Mucosa of descending colon (tissue), 3 donors: ENCODE data around the gene THAP4. TPM values are rescaled to one million over a fixed set of nuclear protein-coding genes. Genes with fewer than 3 reads are reported as not detected.

ENCODE experiments used
- ATAC-seq: fragments of 200-7000 bp; cut with Tn5 transposase; one replicate; pipeline ENCODE4 v1.9.1; 2020; ENCODE audit warnings: mild to moderate bottlenecking, moderate library complexity
- DNase-seq, 3 donors: peaks; one replicate each; pipeline ENCODE4 v3.0.0-alpha.2; 2020
- H3K36me3 ChIP-seq: fragments of 200-600 bp; one replicate; pipeline ENCODE4 v1.8.0; 2021; ENCODE audit warnings: low read depth, mild to moderate bottlenecking
- H3K4me1 ChIP-seq: fragments of 200-600 bp; one replicate; pipeline ENCODE4 v1.8.0; 2021; ENCODE audit warnings: low read depth, mild to moderate bottlenecking
- H3K4me3 ChIP-seq: fragments of 200-600 bp; one replicate; pipeline ENCODE4 v1.8.0; 2021; ENCODE audit warnings: mild to moderate bottlenecking
- H3K9me3 ChIP-seq: fragments of 200-600 bp; one replicate; pipeline ENCODE4 v1.8.0; 2021; ENCODE audit warnings: mild to moderate bottlenecking
- intact Hi-C, 2 donors: fragments of 100-400 bp; cut with DNase I in 1 of 2; cut with micrococcal nuclease in 1 of 2; formaldehyde crosslinking; loops; one replicate each; pipeline versions ENCODE4 v1.11.0 to v1.11.1; 2022; cut with DNase I, micrococcal nuclease
- total RNA-seq, 3 donors: library from RNA; stranded (reverse); fragmentation: NEBNext Ultra II Directional in 2 of 3; extraction: Animal tissue kit (Norgen Biotek cat#: 25700) in 2 of 3; gene quantifications; one replicate each; pipeline versions ENCODE4 v1.2.1 to v1.2.4, GENCODE V29; 2021 to 2023
- TF ChIP-seq, protein P1 (sequence below): fragments of 200-600 bp; IDR thresholded peaks from one replicate; pipeline ENCODE4 v1.8.0; 2022; ENCODE audit warnings: antibody characterized with exemption, mild to moderate bottlenecking
- donor health status: DM: no; HTN: no; CAD: no; lungs with moderate emphysema.
- donor health status: DM: no; HTN: no; CAD: no.
- donor health status: DM: no; HTN: yes; CAD: no.

THAP4 gene
- total RNA-seq, 3 donors from 2014 or later, result 67.3 to 86.2 (median 68.8) TPM

- intact Hi-C loops, result no loop called here
- H3K36me3 ChIP-seq, result peaks cover 3% of the 10 kb centered on the region
- no peaks in the 10 kb centered on the region for H3K9me3 ChIP-seq
- no peak for ATAC-seq
- no peak for DNase-seq
- H3K4me1 ChIP-seq, result no peaks in the 10 kb centered on the region
- no peak overlapping the region for H3K4me3 ChIP-seq
- TF ChIP-seq, protein P1, sequence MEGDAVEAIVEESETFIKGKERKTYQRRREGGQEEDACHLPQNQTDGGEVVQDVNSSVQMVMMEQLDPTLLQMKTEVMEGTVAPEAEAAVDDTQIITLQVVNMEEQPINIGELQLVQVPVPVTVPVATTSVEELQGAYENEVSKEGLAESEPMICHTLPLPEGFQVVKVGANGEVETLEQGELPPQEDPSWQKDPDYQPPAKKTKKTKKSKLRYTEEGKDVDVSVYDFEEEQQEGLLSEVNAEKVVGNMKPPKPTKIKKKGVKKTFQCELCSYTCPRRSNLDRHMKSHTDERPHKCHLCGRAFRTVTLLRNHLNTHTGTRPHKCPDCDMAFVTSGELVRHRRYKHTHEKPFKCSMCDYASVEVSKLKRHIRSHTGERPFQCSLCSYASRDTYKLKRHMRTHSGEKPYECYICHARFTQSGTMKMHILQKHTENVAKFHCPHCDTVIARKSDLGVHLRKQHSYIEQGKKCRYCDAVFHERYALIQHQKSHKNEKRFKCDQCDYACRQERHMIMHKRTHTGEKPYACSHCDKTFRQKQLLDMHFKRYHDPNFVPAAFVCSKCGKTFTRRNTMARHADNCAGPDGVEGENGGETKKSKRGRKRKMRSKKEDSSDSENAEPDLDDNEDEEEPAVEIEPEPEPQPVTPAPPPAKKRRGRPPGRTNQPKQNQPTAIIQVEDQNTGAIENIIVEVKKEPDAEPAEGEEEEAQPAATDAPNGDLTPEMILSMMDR, result no peak
Measured at GRCh38 chr2:241654551-241654950, 17.6 kb upstream of the THAP4 start.

GRCh38 chr2:241653210-241653750 is 16.3 kb upstream of the THAP4 start:
- DNase-seq (no peak), ATAC-seq (no peak)
- Histone ChIP-seq H3K36me3 (peaks cover 3% of the 10 kb centered on the region), H3K4me3 (no peak overlapping the region), H3K9me3 (no peaks in the 10 kb centered on the region), H3K4me1 (peaks cover 6% of the 10 kb centered on the region)
- TF ChIP-seq, protein P1, result no peak
- intact Hi-C loops, result no loop called here

- intact Hi-C loops, result no loop called here
Measured at GRCh38 chr2:241652722-241653121, 15.8 kb upstream of the THAP4 start.

GRCh38 chr2:241652142-241652541 is 15.2 kb upstream of the THAP4 start:
- TF ChIP-seq, protein P1, result no peak
- H3K36me3 ChIP-seq, result peaks cover 3% of the 10 kb centered on the region
- DNase-seq, result peak in 1 of 3 donors; percentile 4
- H3K9me3 ChIP-seq, result no peaks in the 10 kb centered on the region
- H3K4me3 ChIP-seq, result no peak overlapping the region
- H3K4me1 ChIP-seq, result peaks cover 9% of the 10 kb centered on the region
- intact Hi-C loops, result no loop called here
- ATAC-seq, result no peak

More at GRCh38 chr2:241652722-241653121, 15.8 kb upstream of the THAP4 start:
- no peaks in the 10 kb centered on the region for H3K9me3 ChIP-seq
- TF ChIP-seq, protein P1, result no peak
- no peak overlapping the region for H3K4me3 ChIP-seq
- H3K36me3 ChIP-seq, result peaks cover 3% of the 10 kb centered on the region
- DNase-seq (peak in 1 of 3 donors; percentile 30), ATAC-seq (no peak)
- H3K4me1 ChIP-seq, result peaks cover 8% of the 10 kb centered on the region

DNA sequence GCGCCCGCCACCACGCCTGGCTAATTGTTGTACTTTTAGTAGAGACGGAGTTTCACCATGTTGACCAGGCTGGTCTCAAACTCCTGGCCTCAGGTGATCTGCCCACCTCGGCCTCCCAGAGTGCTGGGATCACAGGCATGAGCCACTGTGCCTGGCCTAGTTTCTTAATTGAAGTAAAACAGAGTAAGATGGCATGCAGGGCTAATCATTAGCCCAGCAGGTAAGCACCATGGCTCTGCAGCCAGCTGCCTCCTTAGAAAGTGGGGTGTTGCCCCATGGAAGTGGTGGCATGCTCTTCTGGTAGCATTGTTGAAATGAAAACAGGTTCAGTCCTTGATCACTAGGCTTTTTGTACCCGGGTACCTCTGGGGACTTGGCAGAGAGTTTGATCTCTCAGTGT is 13.0 kb upstream of the THAP4 start:
- ATAC-seq, result no peak
- Histone ChIP-seq H3K9me3 (no peaks in the 10 kb centered on the region), H3K4me1 (peaks cover 27% of the 10 kb centered on the region), H3K36me3 (peaks cover 1% of the 10 kb centered on the region), H3K4me3 (no peak overlapping the region)
- TF ChIP-seq, protein P1, result no peak
- intact Hi-C loops, result no loop called here
- DNase-seq, result no peak

DNA sequence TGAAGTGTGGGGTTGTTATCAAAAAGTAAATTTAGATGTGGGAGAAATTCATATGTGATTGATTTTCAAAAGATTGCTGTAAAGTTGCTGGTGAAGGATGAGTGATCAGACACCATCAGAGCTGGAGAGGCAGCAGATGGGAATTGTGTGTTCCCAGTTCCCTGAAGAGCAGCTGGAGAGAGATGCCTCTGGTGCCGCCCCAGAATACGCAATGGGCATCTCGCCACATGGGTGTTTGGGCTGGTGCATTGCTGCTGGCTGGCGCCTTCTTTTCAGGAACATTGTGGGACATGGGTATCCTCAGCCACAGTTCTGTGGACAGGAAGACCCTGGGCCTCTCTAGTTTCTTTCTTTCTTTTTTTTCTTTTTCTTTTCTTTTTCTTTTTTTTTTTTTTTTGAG is 12.4 kb upstream of the THAP4 start:
- peak; percentile 6 for ATAC-seq
- intact Hi-C loops, result no loop called here
- TF ChIP-seq, protein P1, result no peak
- no peak for DNase-seq
- Histone ChIP-seq H3K4me1 (peaks cover 27% of the 10 kb centered on the region), H3K36me3 (no peaks in the 10 kb centered on the region), H3K4me3 (no peak overlapping the region), H3K9me3 (no peaks in the 10 kb centered on the region)
